HCT116 (cell line): ENCODE results near the gene RAB11A.

Source experiments
- CBX3 ChIP-seq: IDR thresholded peaks from 2 replicates; pipeline ENCODE4 v1.6.1; 2012; ENCODE audit warnings: low read depth
- EGR1 ChIP-seq: IDR thresholded peaks from 2 replicates; pipeline ENCODE4 v1.6.1; 2012; ENCODE audit warnings: low read depth
- EZH2 ChIP-seq: fragments of 200-600 bp; sonication (generic); IDR thresholded peaks from 2 replicates; pipeline ENCODE4 v1.6.1; 2017; ENCODE audit warnings: antibody characterized with exemption, mixed run types
- JUND ChIP-seq: IDR thresholded peaks from 2 replicates; pipeline ENCODE4 v1.6.1; 2012
- POLR2A ChIP-seq: IDR thresholded peaks from 2 replicates; pipeline ENCODE4 v1.7.0; 2011; ENCODE audit warnings: borderline replicate concordance; ENCODE audit not compliant: insufficient read depth, insufficient read length; ENCODE audit errors: extremely low read depth
- POLR2AphosphoS5 ChIP-seq: IDR thresholded peaks from 2 replicates; pipeline ENCODE4 v1.6.1; 2011; ENCODE audit warnings: mild to moderate bottlenecking, low read depth, low read length, moderate library complexity
- SIN3A ChIP-seq: IDR thresholded peaks from 2 replicates; pipeline ENCODE4 v1.6.1; 2012; ENCODE audit warnings: low read depth
- YY1 ChIP-seq: IDR thresholded peaks from 2 replicates; pipeline ENCODE4 v1.6.1; 2011; ENCODE audit warnings: low read length, low read depth, moderate library complexity, mild to moderate bottlenecking; ENCODE audit not compliant: insufficient replicate concordance; ENCODE audit errors: extremely low read depth
- ZFX ChIP-seq: fragments of 450-650 bp; IDR thresholded peaks from 2 replicates; pipeline ENCODE4 v1.6.1; 2017
- ZNF274 ChIP-seq: fragments of 200-500 bp; sonication (Bioruptor generic); IDR thresholded peaks from 2 replicates; pipeline ENCODE4 v1.6.1; 2014; ENCODE audit warnings: mild to moderate bottlenecking, low read depth, low read length, inconsistent platforms
- TF ChIP-seq, protein P1 (sequence below), 3 experiments: fragments of 200-600 bp in 1 of 3; sonication (generic) in 1 of 3; IDR thresholded peaks in 2 of 3; conservative IDR thresholded peaks in 1 of 3; 2 replicates each; pipeline ENCODE4 v1.5.1; 2012 to 2017; ENCODE audit warnings: low read depth in 2 of 3, low read length in 2 of 3, antibody characterized with exemption in 1 of 3, borderline replicate concordance in 1 of 3, control low read depth in 1 of 3, mild to moderate bottlenecking in 1 of 3, mixed read lengths in 1 of 3, mixed run types in 1 of 3, moderate library complexity in 1 of 3; ENCODE audit not compliant: insufficient read depth in 1 of 3
- TF ChIP-seq, protein P2 (sequence below): IDR thresholded peaks from 2 replicates; pipeline ENCODE4 v1.6.1; 2012; ENCODE audit warnings: low read depth
- TF ChIP-seq, protein P3 (sequence below): IDR thresholded peaks from 2 replicates; pipeline ENCODE4 v1.6.1; 2011; ENCODE audit warnings: mild to moderate bottlenecking, low read length, moderate library complexity; ENCODE audit not compliant: insufficient replicate concordance; ENCODE audit errors: extremely low read depth

GRCh38 chr15:65847989-65848388, 21.3 kb upstream of the RAB11A start:
- TF ChIP-seq SIN3A: no peak
- no peak for TF ChIP-seq EGR1
- no peak for TF ChIP-seq EZH2
- TF ChIP-seq, protein P1, sequence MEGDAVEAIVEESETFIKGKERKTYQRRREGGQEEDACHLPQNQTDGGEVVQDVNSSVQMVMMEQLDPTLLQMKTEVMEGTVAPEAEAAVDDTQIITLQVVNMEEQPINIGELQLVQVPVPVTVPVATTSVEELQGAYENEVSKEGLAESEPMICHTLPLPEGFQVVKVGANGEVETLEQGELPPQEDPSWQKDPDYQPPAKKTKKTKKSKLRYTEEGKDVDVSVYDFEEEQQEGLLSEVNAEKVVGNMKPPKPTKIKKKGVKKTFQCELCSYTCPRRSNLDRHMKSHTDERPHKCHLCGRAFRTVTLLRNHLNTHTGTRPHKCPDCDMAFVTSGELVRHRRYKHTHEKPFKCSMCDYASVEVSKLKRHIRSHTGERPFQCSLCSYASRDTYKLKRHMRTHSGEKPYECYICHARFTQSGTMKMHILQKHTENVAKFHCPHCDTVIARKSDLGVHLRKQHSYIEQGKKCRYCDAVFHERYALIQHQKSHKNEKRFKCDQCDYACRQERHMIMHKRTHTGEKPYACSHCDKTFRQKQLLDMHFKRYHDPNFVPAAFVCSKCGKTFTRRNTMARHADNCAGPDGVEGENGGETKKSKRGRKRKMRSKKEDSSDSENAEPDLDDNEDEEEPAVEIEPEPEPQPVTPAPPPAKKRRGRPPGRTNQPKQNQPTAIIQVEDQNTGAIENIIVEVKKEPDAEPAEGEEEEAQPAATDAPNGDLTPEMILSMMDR (IDR thresholded peaks at IDR 0.05 in 2 of 3, conservative IDR thresholded peaks at IDR 0.05 in 1 of 3; ENCODE audit: borderline replicate concordance in 1 of 3, insufficient read depth in 1 of 3, low read depth in 2 of 3, low read length in 2 of 3): no peak
- no peak for TF ChIP-seq POLR2A
- no peak for TF ChIP-seq JUND
- TF ChIP-seq ZNF274: no peak
- TF ChIP-seq YY1: no peak
- no peak for TF ChIP-seq CBX3
- TF ChIP-seq POLR2AphosphoS5: no peak
- TF ChIP-seq ZFX: no peak
- TF ChIP-seq, protein P2, sequence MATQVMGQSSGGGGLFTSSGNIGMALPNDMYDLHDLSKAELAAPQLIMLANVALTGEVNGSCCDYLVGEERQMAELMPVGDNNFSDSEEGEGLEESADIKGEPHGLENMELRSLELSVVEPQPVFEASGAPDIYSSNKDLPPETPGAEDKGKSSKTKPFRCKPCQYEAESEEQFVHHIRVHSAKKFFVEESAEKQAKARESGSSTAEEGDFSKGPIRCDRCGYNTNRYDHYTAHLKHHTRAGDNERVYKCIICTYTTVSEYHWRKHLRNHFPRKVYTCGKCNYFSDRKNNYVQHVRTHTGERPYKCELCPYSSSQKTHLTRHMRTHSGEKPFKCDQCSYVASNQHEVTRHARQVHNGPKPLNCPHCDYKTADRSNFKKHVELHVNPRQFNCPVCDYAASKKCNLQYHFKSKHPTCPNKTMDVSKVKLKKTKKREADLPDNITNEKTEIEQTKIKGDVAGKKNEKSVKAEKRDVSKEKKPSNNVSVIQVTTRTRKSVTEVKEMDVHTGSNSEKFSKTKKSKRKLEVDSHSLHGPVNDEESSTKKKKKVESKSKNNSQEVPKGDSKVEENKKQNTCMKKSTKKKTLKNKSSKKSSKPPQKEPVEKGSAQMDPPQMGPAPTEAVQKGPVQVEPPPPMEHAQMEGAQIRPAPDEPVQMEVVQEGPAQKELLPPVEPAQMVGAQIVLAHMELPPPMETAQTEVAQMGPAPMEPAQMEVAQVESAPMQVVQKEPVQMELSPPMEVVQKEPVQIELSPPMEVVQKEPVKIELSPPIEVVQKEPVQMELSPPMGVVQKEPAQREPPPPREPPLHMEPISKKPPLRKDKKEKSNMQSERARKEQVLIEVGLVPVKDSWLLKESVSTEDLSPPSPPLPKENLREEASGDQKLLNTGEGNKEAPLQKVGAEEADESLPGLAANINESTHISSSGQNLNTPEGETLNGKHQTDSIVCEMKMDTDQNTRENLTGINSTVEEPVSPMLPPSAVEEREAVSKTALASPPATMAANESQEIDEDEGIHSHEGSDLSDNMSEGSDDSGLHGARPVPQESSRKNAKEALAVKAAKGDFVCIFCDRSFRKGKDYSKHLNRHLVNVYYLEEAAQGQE: no peak
- TF ChIP-seq, protein P3, sequence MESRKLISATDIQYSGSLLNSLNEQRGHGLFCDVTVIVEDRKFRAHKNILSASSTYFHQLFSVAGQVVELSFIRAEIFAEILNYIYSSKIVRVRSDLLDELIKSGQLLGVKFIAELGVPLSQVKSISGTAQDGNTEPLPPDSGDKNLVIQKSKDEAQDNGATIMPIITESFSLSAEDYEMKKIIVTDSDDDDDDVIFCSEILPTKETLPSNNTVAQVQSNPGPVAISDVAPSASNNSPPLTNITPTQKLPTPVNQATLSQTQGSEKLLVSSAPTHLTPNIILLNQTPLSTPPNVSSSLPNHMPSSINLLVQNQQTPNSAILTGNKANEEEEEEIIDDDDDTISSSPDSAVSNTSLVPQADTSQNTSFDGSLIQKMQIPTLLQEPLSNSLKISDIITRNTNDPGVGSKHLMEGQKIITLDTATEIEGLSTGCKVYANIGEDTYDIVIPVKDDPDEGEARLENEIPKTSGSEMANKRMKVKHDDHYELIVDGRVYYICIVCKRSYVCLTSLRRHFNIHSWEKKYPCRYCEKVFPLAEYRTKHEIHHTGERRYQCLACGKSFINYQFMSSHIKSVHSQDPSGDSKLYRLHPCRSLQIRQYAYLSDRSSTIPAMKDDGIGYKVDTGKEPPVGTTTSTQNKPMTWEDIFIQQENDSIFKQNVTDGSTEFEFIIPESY: no peak
